Activated CD4-positive, alpha-beta T cell treated with anti-CD3 and anti-CD28 coated beads, Interleukin-2, amount 50 U/mL, for 16 hours (primary cell): ENCODE results near the gene RPP30.
A peak's percentile ranks its signal among the peaks of the same experiment; 100 is the strongest.

Source experiments
- DNase-seq: peaks from one replicate; pipeline ENCODE4 v3.0.0-alpha.2; 2020

The RPP30 gene

GRCh38 chr10:90947030-90947960 is 75.5 kb downstream of the RPP30 start:
- DNase-seq: peak; percentile 46
